ENCODE measurements around the gene ARHGAP42. TPM values are rescaled to one million over a fixed set of nuclear protein-coding genes. Genes with fewer than 3 reads are reported as not detected.

ARHGAP42 gene
- total and polyA plus RNA-seq, 11 donors = 3.8 to 12.4 (median 8.6) TPM

DNA sequence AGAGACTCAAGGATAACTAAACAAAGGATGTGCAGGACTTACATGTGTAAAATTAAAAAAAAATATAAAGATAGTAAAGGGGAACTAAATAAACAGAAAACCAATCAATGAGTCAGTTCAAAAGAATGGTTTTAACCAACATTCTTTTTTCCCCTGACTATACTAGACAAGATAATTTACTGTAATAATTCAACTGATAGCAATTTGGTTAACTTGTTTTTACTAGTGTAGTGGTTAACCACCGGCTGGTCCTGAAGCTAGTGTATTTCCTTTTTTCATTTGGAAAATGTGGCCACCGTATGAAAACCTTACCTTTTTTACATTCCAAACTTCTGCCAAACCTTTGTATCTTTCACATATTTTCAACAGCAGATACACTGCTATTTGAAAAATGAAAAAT lies 123.1 kb downstream of the ARHGAP42 start:
- intact Hi-C loops (cut with DNase I) = no loop called here
- ATAC-seq (no peak), DNase-seq (no peak)
- Histone ChIP-seq H3K27ac (no peak overlapping the region), H3K4me1 (peaks cover 0 to 18% (median 6%) of the 10 kb centered on the region in 12 donors), H3K4me3 (no peak overlapping the region), H3K36me3 (no peaks in the 10 kb centered on the region), H3K27me3 (no peaks in the 10 kb centered on the region), H3K9me3 (no peaks in the 10 kb centered on the region)
- WGBS, 4 donors = 83 to 92% (median 90%) methylated on average over 2 of the region's 2 CpGs
- TF ChIP-seq POLR2A (IDR thresholded peaks at IDR 0.05) = no peak
- TF ChIP-seq, protein P1, sequence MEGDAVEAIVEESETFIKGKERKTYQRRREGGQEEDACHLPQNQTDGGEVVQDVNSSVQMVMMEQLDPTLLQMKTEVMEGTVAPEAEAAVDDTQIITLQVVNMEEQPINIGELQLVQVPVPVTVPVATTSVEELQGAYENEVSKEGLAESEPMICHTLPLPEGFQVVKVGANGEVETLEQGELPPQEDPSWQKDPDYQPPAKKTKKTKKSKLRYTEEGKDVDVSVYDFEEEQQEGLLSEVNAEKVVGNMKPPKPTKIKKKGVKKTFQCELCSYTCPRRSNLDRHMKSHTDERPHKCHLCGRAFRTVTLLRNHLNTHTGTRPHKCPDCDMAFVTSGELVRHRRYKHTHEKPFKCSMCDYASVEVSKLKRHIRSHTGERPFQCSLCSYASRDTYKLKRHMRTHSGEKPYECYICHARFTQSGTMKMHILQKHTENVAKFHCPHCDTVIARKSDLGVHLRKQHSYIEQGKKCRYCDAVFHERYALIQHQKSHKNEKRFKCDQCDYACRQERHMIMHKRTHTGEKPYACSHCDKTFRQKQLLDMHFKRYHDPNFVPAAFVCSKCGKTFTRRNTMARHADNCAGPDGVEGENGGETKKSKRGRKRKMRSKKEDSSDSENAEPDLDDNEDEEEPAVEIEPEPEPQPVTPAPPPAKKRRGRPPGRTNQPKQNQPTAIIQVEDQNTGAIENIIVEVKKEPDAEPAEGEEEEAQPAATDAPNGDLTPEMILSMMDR (IDR thresholded peaks at IDR 0.05) = no peak

DNA sequence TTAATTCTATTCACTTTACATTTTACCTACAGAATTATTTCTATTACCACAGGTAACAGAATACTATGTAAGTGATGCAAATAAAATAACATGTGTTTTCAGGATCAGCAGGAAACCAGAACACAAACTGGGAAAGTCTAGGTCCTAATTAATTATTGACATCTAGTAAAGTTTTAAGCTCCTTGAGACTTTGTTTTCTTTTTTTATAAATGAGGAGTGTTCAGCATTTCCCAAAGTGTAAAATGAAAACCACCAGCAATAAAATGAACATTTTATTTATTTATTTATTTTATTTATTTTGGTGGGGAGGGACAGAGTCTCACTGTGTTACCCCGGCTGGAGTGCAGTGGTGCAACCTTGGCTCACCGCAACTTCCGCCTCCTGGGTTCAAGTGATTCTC lies 123.6 kb downstream of the ARHGAP42 start:
- DNase-seq (no peak), ATAC-seq (no peak)
- no peak overlapping the region for H3K27ac ChIP-seq
- 92 to 97% (median 95%) methylated on average over 3 of the region's 3 CpGs for WGBS, 4 donors
- no peaks in the 10 kb centered on the region for H3K27me3 ChIP-seq
- no peaks in the 10 kb centered on the region for H3K36me3 ChIP-seq
- peaks cover 0 to 17% (median 6%) of the 10 kb centered on the region in 12 donors for H3K4me1 ChIP-seq
- TF ChIP-seq, protein P1 (IDR thresholded peaks at IDR 0.05) = no peak
- TF ChIP-seq POLR2A (IDR thresholded peaks at IDR 0.05) = no peak
- H3K9me3 ChIP-seq = peaks cover 0 to 4% (median 0%) of the 10 kb centered on the region in 12 donors
- H3K4me3 ChIP-seq = no peak overlapping the region
- intact Hi-C loops (cut with DNase I) = no loop called here

GRCh38 chr11:100812517-100812916 lies 125.4 kb downstream of the ARHGAP42 start:
- no peak for DNase-seq
- Histone ChIP-seq H3K9me3 (peaks cover 0 to 8% (median 0%) of the 10 kb centered on the region in 12 donors), H3K36me3 (no peaks in the 10 kb centered on the region), H3K4me1 (peaks cover 0 to 22% (median 6%) of the 10 kb centered on the region in 12 donors), H3K27me3 (no peaks in the 10 kb centered on the region), H3K4me3 (no peak overlapping the region), H3K27ac (no peak overlapping the region)
- no peak for TF ChIP-seq POLR2A (IDR thresholded peaks at IDR 0.05)
- TF ChIP-seq, protein P1 (IDR thresholded peaks at IDR 0.05) = no peak
- intact Hi-C loops (cut with DNase I) = no loop called here
- no peak for ATAC-seq
- WGBS, 4 donors = 93 to 97% (median 95%) methylated on average over 2 of the region's 2 CpGs

DNA sequence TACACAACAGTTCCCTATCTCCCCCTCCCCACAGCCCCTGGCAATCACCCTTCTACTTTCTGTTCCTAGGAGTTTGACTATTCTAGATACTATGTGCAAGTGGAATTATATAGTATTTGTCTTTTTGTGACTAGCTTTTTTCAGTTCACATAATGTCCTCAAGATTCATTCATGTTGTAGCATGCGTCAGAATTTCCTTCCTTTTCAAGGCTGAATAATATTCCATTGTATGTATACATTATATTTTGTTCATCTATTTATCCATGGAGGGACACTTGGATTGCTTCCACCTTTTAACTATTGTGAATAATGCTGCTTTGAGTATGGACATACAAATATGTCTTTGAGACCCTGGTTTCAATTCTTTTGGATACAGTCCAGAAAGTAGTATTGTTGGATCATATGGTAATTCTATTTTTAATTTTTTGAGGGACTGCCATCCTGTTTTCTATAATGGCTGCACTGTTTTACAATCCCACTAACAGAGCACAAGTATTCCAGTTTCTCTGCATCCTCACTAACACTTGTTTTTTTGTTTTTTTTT lies 128.8 kb downstream of the ARHGAP42 start:
- ATAC-seq (no peak), DNase-seq (no peak)
- 92 to 96% (median 95%) methylated on average over 1 of the region's 1 CpG for WGBS, 4 donors
- Histone ChIP-seq H3K9me3 (peaks cover 0 to 8% (median 0%) of the 10 kb centered on the region in 12 donors), H3K4me3 (no peak overlapping the region), H3K4me1 (peaks cover 0 to 20% (median 0%) of the 10 kb centered on the region in 12 donors), H3K27ac (no peak overlapping the region), H3K27me3 (no peaks in the 10 kb centered on the region), H3K36me3 (no peaks in the 10 kb centered on the region)
- TF ChIP-seq POLR2A (IDR thresholded peaks at IDR 0.05) = no peak
- TF ChIP-seq, protein P1 (IDR thresholded peaks at IDR 0.05) = no peak
- intact Hi-C loops (cut with DNase I) = no loop called here
